Vagina (tissue), 2 donors: ENCODE data around the gene LOXL3. TPM values are rescaled to one million over a fixed set of nuclear protein-coding genes. Genes with fewer than 3 reads are reported as not detected.
"Not testable (repeated sequence)": the region's sequence is repeated elsewhere in the genome, so short reads cannot be mapped to it uniquely, and the experiment has no call there.

Source experiments
- DNase-seq, 2 donors: peaks; one replicate each; pipeline ENCODE4 v3.0.0-alpha.2; 2017; ENCODE audit errors: extremely low spot score in 2 of 2
- H3K27ac ChIP-seq: fragments of 200-600 bp; sonication (generic); one replicate; pipeline ENCODE4 v1.5.1; 2019
- H3K27me3 ChIP-seq: fragments of 200-600 bp; sonication (generic); one replicate; pipeline ENCODE4 v1.5.1; 2019
- H3K36me3 ChIP-seq, 2 donors: fragments of 200-600 bp; sonication (generic); one replicate each; pipeline ENCODE4 v1.5.1; 2017 to 2019
- H3K4me1 ChIP-seq: fragments of 200-600 bp; sonication (generic); one replicate; pipeline ENCODE4 v1.5.1; 2019
- H3K4me3 ChIP-seq, 2 donors: fragments of 200-600 bp; sonication (generic); 1 replicate in 1 of 2; 2 replicates in 1 of 2; pipeline ENCODE4 v1.5.1; 2016 to 2019
- H3K9me3 ChIP-seq: fragments of 200-600 bp; sonication (generic); one replicate; pipeline ENCODE4 v1.5.1; 2019
- CTCF ChIP-seq, 3 experiments: fragments of 450-650 bp in 2 of 3; fragments of 200-600 bp in 1 of 3; sonication (generic) in 1 of 3; IDR thresholded peaks; one replicate each; pipeline ENCODE4 v1.5.1; 2017 to 2019; ENCODE audit warnings: antibody characterized with exemption in 3 of 3, mild to moderate bottlenecking in 2 of 3, moderate library complexity in 2 of 3
- POLR2A ChIP-seq, 2 donors: fragments of 450-650 bp; IDR thresholded peaks; one replicate each; pipeline ENCODE4 v1.6.1; 2017; ENCODE audit warnings: antibody characterized with exemption in 2 of 2, mild to moderate bottlenecking in 2 of 2, moderate library complexity in 2 of 2
- POLR2AphosphoS5 ChIP-seq, 2 donors: sonication (generic); formaldehyde crosslinking; IDR thresholded peaks; one replicate each; pipeline ENCODE4 v1.9.0; 2017; ENCODE audit warnings: antibody characterized with exemption in 2 of 2, mild to moderate bottlenecking in 2 of 2, low read depth in 1 of 2; ENCODE audit not compliant: insufficient read depth in 1 of 2
- intact Hi-C: fragments of 100-400 bp; cut with DNase I; formaldehyde crosslinking; loops from one replicate; pipeline ENCODE4 v1.15.1; 2023
- total RNA-seq: library from RNA; depleted of rRNA; stranded (reverse); fragments of >200 nt; gene quantifications from one replicate; pipeline ENCODE4 v1.2.3, GENCODE V29; 2016

LOXL3 gene
- total RNA-seq, 1 donor from 2014 or later, result 6.1 TPM

GRCh38 chr2:74566754-74567085 is 13.0 kb upstream of the LOXL3 start:
- Histone ChIP-seq H3K27ac (no peak overlapping the region), H3K4me3 (no peak overlapping the region), H3K27me3 (no peaks in the 10 kb centered on the region), H3K9me3 (no peaks in the 10 kb centered on the region), H3K36me3 (no peaks in the 10 kb centered on the region), H3K4me1 (no peaks in the 10 kb centered on the region)
- intact Hi-C loops, result no loop called here
- TF ChIP-seq CTCF (IDR thresholded peaks at IDR 0.05), result no peak
- TF ChIP-seq POLR2A (IDR thresholded peaks at IDR 0.05), result no peak
- no peak for DNase-seq

GRCh38 chr2:74566076-74566753 is 12.5 kb upstream of the LOXL3 start:
- no peak for DNase-seq
- intact Hi-C loops, result no loop called here
- Histone ChIP-seq H3K36me3 (no peaks in the 10 kb centered on the region), H3K27me3 (no peaks in the 10 kb centered on the region), H3K27ac (no peak overlapping the region), H3K4me1 (no peaks in the 10 kb centered on the region), H3K9me3 (no peaks in the 10 kb centered on the region), H3K4me3 (no peak overlapping the region)
- no peak for TF ChIP-seq CTCF (IDR thresholded peaks at IDR 0.05)
- no peak for TF ChIP-seq POLR2A (IDR thresholded peaks at IDR 0.05)
- no peak for TF ChIP-seq POLR2AphosphoS5 (IDR thresholded peaks at IDR 0.05; ENCODE audit: insufficient read depth in 1 of 2, low read depth in 1 of 2)

GRCh38 chr2:74564222-74564621 is 10.5 kb upstream of the LOXL3 start:
- no peak for TF ChIP-seq CTCF (IDR thresholded peaks at IDR 0.05)
- no peak for TF ChIP-seq POLR2A (IDR thresholded peaks at IDR 0.05)
- TF ChIP-seq POLR2AphosphoS5 (IDR thresholded peaks at IDR 0.05; ENCODE audit: insufficient read depth in 1 of 2, low read depth in 1 of 2), result no peak
- Histone ChIP-seq H3K27me3 (no peaks in the 10 kb centered on the region), H3K27ac (no peak overlapping the region), H3K4me1 (no peaks in the 10 kb centered on the region), H3K9me3 (no peaks in the 10 kb centered on the region), H3K4me3 (no peak overlapping the region), H3K36me3 (no peaks in the 10 kb centered on the region)
- intact Hi-C loops, result no loop called here
- DNase-seq, result no peak

GRCh38 chr2:74562126-74562775 is 8.5 kb upstream of the LOXL3 start:
- no peak for DNase-seq
- intact Hi-C loops, result no loop called here
- TF ChIP-seq POLR2A (IDR thresholded peaks at IDR 0.05) (no peak), POLR2AphosphoS5 (IDR thresholded peaks at IDR 0.05; ENCODE audit: insufficient read depth in 1 of 2, low read depth in 1 of 2) (no peak), CTCF (IDR thresholded peaks at IDR 0.05) (no peak)
- Histone ChIP-seq H3K27ac (no peak overlapping the region), H3K36me3 (no peaks in the 10 kb centered on the region), H3K27me3 (no peaks in the 10 kb centered on the region), H3K9me3 (no peaks in the 10 kb centered on the region), H3K4me3 (no peak overlapping the region), H3K4me1 (no peaks in the 10 kb centered on the region)

- H3K36me3 ChIP-seq, H3K4me3 ChIP-seq, H3K27me3 ChIP-seq, intact Hi-C loops, H3K9me3 ChIP-seq, H3K4me1 ChIP-seq, H3K27ac ChIP-seq, DNase-seq: not testable (repeated sequence)
Measured at GRCh38 chr2:74561022-74561421, 7.3 kb upstream of the LOXL3 start.
